ENCODE data around the gene WNT16. TPM values are rescaled to one million over a fixed set of nuclear protein-coding genes. Genes with fewer than 3 reads are reported as not detected.

The WNT16 gene
- total and polyA plus RNA-seq, 2 experiments from 2014 or later, result 0.45 to 0.73 TPM

- Histone ChIP-seq H2AFZ (no peak overlapping the region), H3K27ac (ENCODE audit: low read depth) (no peak overlapping the region), H3F3A (replicated peaks; ENCODE audit: low read depth) (no peaks in the 10 kb centered on the region), H3K9me2 (ENCODE audit: insufficient read depth) (0 out of 2 replicates have a peak, but pooled peaks cover 8% of the 10 kb centered on the region), H3K36me3 (ENCODE audit: insufficient read depth) (no peaks in the 10 kb centered on the region), H3K4me3 (no peak overlapping the region), H4K20me1 (replicated peaks; ENCODE audit: insufficient read depth) (no peaks in the 10 kb centered on the region), H3K4me1 (ENCODE audit: insufficient read depth) (peaks cover 4% of the 10 kb centered on the region; the same call in 1 of the 2 replicates), H3K4me2 (no peak overlapping the region), H3K27me3 (ENCODE audit: insufficient read depth) (no peaks in the 10 kb centered on the region), H3K79me2 (replicated peaks; ENCODE audit: insufficient read depth) (no peaks in the 10 kb centered on the region)
- H3K9me3 Mint-ChIP-seq, result no peaks in the 10 kb centered on the region
- peaks cover 16% of the 10 kb centered on the region; the same call in 2 of the 3 replicates for H3K4me1 Mint-ChIP-seq
- H3K27me3 Mint-ChIP-seq (ENCODE audit: insufficient read depth, low read depth, poor library complexity), result peaks cover 2% of the 10 kb centered on the region
- H3K4me3 Mint-ChIP-seq, result no peak overlapping the region
- ATAC-seq (no peak), DNase-seq (ENCODE audit: low spot score) (no peak)
- no peaks in the 10 kb centered on the region for H3K36me3 Mint-ChIP-seq (ENCODE audit: low read depth)
- TF ChIP-seq STAT1 (IDR thresholded peaks at IDR 0.05; ENCODE audit: unreplicated experiment) (no peak), ZNF114 (CRISPR knock-in tag; IDR thresholded peaks at IDR 0.05) (no peak), ETS1 (IDR thresholded peaks at IDR 0.05) (no peak)
- H3K27ac Mint-ChIP-seq, result no peak overlapping the region
These were observed 22.2 kb upstream of the WNT16 start for GRCh38 chr7:121306565-121306964.

- 0 out of 2 replicates have a peak, but pooled peaks cover 8% of the 10 kb centered on the region for H3K9me2 ChIP-seq (ENCODE audit: insufficient read depth)
- no peak overlapping the region for H3K27ac Mint-ChIP-seq
- no peak for ATAC-seq
- TF ChIP-seq CTCF (conservative IDR thresholded peaks at IDR 0.05; ENCODE audit: low read depth in 2 of 2), result no peak
- TF ChIP-seq ZNF114 (CRISPR knock-in tag; IDR thresholded peaks at IDR 0.05), result no peak
- no peak for TF ChIP-seq NANOG (IDR thresholded peaks at IDR 0.05; ENCODE audit: borderline replicate concordance)
- no peak for TF ChIP-seq CREB1 (CRISPR knock-in tag; IDR thresholded peaks at IDR 0.05; ENCODE audit: low read depth)
- TF ChIP-seq ETS1 (IDR thresholded peaks at IDR 0.05), result no peak
- TF ChIP-seq ZNF331 (CRISPR knock-in tag; IDR thresholded peaks at IDR 0.05; ENCODE audit: low read depth), result no peak
- no peak for TF ChIP-seq REST (IDR thresholded peaks at IDR 0.05; ENCODE audit: unreplicated experiment)
These were observed 21.7 kb upstream of the WNT16 start for GRCh38 chr7:121307021-121307574.

More at GRCh38 chr7:121307021-121307574, 21.7 kb upstream of the WNT16 start:
- Mint-ChIP-seq H3K4me1 (peaks cover 16% of the 10 kb centered on the region; the same call in 2 of the 3 replicates), H3K27me3 (ENCODE audit: insufficient read depth, low read depth, poor library complexity) (peaks cover 2% of the 10 kb centered on the region), H3K4me3 (no peak overlapping the region), H3K9me3 (no peaks in the 10 kb centered on the region), H3K36me3 (ENCODE audit: low read depth) (no peaks in the 10 kb centered on the region)
- Histone ChIP-seq H3F3A (replicated peaks; ENCODE audit: low read depth) (no peaks in the 10 kb centered on the region), H3K27me3 (ENCODE audit: insufficient read depth) (no peaks in the 10 kb centered on the region), H4K20me1 (replicated peaks; ENCODE audit: insufficient read depth) (no peaks in the 10 kb centered on the region), H3K36me3 (ENCODE audit: insufficient read depth) (no peaks in the 10 kb centered on the region), H3K4me3 (no peak overlapping the region), H3K4me1 (ENCODE audit: insufficient read depth) (peaks cover 4% of the 10 kb centered on the region; the same call in 1 of the 2 replicates), H2AFZ (no peak overlapping the region), H3K4me2 (no peak overlapping the region), H3K27ac (ENCODE audit: low read depth) (no peak overlapping the region), H3K79me2 (replicated peaks; ENCODE audit: insufficient read depth) (no peaks in the 10 kb centered on the region)
- no peak for DNase-seq (ENCODE audit: low spot score)
